Activated T-cell treated with anti-CD3 and anti-CD28 coated beads for 48 hours (primary cell): ENCODE measurements around the gene CENPH.
A peak's percentile ranks its signal among the peaks of the same experiment; 100 is the strongest.
"Not testable (repeated sequence)": the region's sequence is repeated elsewhere in the genome, so short reads cannot be mapped to it uniquely, and the experiment has no call there.

Experiments
- DNase-seq: peaks from one replicate; pipeline ENCODE4 v3.0.0-alpha.2; 2020; ENCODE audit warnings: low read depth

The CENPH gene

DNA sequence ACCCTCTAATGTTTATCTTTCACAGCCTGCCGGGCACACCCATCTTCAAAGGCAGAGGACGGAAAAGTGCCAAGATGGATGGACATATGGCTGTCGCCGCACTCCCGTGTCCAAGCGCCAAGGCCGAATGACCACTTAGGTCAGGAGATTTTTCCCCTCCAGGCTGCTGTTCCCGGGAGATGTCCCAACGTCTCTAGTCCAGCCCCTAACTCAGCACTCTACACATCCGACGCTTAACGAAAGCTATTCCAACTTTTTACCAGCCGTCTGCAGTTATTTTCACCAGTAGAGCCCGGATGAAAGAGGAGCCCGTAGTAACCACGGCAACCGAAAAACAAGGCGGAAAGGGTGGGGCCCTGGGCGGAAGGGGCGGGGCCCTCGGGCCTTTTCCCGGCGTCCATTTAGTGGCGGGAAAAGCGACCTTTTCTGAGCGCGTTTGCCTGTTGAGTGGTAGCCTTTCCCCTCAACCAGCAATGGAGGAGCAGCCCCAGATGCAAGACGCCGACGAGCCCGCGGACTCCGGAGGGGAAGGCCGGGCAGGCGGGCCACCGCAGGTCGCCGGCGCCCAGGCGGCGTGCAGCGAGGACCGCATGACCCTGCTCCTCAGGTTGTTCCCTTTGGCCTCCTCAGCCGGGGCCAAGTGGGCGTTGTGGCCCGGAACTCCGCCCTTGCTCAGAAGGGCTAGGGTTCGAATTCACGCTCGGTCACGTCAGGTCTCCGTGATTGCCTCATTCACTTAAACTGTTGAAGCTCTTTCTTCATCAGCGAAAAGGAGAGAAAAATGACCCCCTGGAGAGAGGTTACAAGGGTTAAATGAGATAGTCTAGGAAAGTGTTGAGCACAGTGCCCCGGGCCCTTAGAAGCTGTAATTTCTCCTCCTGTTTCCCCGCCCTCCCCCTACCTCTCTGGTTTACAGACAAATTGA lies at the start of gene CENPH:
Gene CENPH (plus strand): TSS at position 422 of the 925 bp plus-strand sequence. CDS start 52 bp downstream, at position 474.
- peak; percentile 91 for DNase-seq

- not testable (repeated sequence) for DNase-seq
These were observed 49.1 kb upstream of the CENPH start for GRCh38 chr5:69140239-69140638.

GRCh38 chr5:69140827-69141226 lies 48.6 kb upstream of the CENPH start:
- no peak for DNase-seq

- not testable (repeated sequence) for DNase-seq
These were observed 40.8 kb upstream of the CENPH start for GRCh38 chr5:69148576-69148975.

DNA sequence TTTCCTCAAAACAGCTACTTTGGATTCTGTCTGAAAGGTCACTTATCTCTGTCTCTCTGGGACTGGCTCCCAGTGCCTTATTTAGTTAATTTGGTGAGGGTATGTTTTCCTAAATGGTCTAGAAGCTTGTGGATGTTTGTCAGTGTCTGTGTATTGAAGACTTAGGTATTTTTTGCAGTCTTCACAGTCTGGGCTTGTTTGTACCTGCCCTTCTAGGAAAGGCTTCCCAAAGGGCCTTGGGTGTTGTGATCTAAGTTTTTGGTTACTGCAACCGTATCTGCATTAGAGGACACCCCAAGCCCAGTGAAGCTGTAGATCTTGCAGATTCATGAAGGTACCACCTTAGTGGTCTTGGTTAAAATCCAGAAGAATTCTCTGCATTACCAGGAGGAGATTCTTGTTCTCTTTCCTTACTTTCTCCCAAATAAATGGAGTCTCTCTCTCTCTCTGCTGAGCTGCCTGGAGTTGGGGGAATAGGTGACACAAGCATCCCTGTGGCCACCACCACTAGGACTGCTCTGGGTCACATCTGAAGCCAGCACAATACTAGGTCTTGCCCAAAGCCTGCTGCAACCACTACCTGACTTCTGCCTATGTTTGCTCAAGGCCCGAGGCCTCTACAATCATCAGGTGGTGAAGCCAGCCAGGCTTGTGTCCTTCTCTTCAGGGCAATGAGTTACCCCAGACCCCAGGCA lies 40.3 kb upstream of the CENPH start:
- DNase-seq: no peak

DNA sequence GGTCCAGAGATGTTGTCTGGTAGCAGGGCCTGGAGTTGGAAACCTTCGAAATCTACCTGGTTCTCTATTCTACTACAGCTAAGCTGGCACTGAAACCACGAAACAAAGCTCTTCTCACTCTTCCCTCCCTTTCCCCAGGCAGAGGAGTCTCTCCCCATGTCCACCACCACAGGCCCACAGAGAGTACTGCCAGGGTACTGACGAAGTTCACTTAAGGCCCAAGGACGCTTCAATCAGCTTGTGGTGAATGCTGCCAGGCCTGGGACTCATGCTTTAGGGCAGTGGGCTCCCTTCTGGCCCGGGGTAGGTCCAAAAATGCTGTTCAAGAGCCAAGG lies 39.7 kb upstream of the CENPH start:
- no peak for DNase-seq

- no peak for DNase-seq
These were observed 36.7 kb upstream of the CENPH start for GRCh38 chr5:69152731-69153130.

- DNase-seq: no peak
These were observed 32.9 kb upstream of the CENPH start for GRCh38 chr5:69156456-69156855.

DNA sequence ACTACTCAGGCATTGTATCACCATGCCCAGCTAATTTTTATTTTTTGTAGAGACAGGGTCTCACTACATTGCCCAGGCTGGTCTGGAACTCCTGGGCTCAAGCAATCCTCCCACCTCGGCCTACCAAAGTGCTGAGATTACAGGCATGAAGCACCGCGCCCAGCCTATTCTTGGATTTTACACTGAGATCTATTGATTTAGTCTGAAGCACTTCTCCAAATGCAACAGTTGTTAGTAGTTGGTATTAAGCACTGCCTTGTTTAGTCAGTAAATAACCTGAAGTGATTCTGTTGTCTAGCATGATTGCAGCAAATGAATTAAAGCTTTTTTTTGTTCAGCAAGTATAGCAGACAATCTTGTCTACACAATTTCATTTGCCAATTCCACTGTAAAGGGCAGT lies 31.3 kb upstream of the CENPH start:
- DNase-seq: no peak

- no peak for DNase-seq
These were observed 28.7 kb upstream of the CENPH start for GRCh38 chr5:69160651-69161050.

DNA sequence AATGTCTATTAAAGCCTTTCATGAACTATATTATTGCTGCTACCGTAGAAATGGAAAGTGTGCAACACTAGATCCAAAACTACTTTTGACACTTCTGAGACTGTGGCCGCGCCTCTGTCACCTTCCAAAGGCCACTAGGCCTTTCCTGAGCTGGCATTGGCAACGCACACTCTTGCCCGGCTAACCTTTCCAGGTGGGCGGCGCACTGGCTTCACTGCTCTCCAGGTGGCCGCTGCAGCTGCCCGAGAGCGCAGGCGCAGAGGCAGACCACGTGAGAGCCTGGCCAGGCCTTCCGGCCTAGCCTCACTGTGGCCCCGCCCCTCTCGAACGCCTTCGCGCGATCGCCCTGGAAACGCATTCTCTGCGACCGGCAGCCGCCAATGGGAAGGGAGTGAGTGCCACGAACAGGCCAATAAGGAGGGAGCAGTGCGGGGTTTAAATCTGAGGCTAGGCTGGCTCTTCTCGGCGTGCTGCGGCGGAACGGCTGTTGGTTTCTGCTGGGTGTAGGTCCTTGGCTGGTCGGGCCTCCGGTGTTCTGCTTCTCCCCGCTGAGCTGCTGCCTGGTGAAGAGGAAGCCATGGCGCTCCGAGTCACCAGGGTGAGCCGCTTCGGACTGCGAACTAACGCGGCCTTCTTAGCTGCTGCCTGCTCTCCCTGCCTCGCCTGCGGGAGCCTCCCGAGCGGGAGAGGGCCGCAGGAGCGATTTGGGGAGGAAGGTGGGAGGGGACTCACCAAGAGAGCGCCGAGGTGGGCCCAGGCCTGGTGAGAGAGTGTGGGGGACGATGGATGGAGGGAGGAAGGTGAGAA lies 22.5 kb upstream of the CENPH start, which contains the start of gene CCNB1:
Gene CCNB1 (plus strand): TSS at position 465 of the 807 bp plus-strand sequence. CDS start 113 bp downstream, at position 578.
- peak; percentile 98 for DNase-seq

- no peak for DNase-seq
These were observed 21.9 kb upstream of the CENPH start for GRCh38 chr5:69167493-69167855.

DNA sequence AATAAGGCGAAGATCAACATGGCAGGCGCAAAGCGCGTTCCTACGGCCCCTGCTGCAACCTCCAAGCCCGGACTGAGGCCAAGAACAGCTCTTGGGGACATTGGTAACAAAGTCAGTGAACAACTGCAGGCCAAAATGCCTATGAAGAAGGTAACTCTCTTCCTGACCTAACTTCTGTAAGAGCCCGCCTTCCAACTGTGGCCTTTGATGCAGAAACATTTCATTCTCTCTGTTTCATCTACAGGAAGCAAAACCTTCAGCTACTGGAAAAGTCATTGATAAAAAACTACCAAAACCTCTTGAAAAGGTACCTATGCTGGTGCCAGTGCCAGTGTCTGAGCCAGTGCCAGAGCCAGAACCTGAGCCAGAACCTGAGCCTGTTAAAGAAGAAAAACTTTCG lies 21.5 kb upstream of the CENPH start:
- DNase-seq: no peak

GRCh38 chr5:69170495-69170894 lies 18.9 kb upstream of the CENPH start:
- no peak for DNase-seq

DNA sequence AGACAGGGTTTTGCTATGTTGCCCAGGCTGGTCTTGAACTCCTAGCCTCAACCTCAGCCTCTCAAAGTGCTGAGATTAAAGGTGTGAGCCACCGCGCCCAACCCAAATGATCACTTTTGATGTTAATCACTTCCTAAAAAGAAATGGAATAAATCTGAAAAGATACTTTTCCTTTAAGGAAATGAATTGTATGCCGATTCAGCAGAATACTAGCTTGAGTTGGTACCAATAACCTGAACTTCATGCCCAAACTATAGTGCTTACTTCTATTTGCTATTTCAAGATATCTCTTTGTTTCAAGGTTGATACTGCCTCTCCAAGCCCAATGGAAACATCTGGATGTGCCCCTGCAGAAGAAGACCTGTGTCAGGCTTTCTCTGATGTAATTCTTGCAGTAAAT lies 18.4 kb upstream of the CENPH start:
- DNase-seq: no peak

DNA sequence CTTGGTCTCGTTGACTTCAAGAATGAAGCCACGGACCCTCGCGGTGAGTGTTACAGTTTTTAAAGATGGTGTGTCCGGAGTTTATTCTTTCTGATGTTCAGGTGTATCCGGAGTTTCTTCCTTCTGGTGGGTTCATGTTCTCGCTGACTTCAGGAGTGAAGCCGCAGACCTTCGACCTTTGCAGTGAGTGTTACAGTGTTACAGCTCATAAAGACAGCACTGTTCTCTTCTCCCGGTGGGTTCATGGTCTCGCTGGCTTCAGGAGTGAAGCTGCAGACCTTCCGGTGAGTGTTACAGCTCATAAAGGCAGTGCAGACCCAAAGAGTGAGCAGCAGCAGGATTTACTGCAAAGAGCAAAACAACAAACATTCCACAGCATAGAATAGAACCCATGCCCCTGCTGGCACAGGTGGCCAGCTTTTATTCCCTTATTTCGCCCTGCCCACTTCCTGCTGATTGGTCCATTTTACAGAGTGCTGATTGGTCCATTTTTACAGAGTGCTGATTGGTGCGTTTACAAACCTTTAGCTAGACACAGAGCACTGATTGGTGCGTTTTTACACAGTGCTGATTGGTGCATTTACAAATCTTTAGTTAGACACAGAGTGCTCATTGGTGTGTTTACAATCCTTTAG lies 7.6 kb upstream of the CENPH start:
- not testable (repeated sequence) for DNase-seq

DNA sequence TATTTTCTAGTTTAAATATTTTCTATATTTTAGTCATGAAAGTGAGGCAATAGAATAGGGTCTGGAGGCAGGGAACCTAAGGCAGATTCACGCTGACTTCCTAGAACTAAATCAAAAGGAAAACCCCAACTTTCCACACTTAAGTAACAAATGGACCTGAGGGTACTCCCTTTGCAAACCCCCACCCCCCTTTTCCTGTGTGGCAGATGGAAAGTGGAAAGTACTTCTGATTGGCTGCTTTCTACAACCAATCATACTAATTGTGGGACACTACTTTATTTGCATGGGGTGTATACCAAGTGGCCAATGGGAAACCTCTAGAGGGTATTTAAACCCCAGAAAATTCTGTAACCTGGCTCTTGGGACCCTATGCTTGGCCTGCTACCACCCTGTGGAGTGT lies 4.8 kb upstream of the CENPH start:
- no peak for DNase-seq

DNA sequence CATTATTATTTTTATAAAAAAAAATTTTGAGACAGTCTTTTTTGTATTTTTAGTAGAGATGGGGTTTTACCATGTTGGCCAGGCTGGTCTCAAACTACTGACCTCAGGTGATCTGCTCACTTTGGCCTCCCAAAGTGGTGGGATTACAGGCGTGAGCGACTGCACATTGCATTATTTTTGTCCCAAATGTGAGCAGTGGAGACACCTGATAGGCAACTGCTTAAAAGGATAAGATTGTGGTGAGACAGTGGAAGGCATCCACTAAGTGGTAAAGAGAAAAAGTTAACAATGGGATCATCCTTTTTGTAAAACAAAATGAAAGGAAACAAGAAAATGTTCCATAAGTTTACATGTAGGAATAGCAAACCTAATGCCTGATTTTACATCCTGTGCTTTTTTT lies 2.0 kb upstream of the CENPH start:
- no peak for DNase-seq

DNA sequence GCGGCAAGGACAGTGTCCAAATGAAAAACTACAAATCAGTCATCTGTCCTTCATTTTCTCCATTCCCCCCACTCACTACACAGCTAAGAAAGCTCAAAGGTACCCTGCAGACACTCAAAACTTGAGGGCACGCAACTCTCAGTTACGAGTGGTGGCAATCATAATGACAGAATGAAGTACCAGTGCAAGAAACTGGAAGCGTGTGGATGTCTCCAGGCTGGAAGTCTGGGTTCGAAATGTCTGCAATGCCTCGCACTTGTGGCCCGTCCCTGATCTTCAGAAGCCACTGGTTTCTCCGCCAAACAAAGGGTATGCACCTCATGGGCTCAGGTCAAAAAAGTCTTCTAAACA lies 597 bp upstream of the CENPH start:
- DNase-seq: no peak

GRCh38 chr5:69202497-69202896 lies 13.1 kb downstream of the CENPH start:
- no peak for DNase-seq

DNA sequence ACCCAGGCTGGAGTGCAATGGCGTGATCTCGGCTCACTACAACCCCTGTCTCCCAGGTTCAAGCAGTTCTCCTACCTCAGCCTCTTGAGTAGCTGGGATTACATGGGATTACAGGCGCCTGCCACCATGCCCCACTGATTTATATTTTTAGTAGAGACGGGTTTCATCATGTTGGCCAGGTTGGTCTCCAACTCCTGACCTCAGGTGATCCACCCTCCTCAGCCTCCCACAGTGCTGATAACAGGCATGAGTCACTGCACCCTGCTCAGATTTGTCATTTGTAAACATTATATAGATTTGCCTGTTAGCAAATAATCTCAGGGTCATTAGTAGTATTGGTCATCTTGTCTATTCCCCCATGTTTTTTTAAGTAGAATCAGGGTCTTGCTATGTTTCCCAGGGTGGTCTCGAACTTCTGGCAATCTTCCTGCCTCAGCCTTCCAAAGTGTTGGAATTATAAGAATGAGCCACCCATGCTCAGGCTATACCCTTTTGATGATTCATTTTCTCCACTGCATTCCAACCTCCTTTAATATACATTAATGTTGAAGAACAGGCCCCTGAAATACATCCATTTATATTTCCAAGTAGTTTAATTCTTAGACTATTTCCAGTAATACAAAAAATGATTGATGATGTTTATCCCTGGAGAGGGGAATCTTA lies 17.3 kb downstream of the CENPH start:
- no peak for DNase-seq

DNA sequence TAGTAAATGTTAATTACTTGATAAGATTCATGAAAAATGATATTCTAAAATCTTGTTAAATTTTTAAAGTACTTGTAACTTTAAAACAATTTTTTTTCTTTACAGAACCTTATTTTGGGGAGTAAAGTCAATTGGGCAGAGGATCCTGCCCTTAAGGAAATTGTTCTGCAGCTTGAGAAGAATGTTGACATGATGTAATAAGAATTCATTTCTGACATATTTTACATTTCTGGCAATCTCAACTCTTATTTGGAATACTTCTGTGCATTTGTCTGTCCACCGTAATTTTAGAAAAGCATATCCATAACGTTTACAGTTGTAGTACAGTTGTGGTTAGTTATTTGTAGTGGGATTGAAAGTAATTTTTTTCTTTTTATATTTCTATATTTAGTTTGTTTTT lies 20.2 kb downstream of the CENPH start:
- DNase-seq: no peak
